Stimulated activated CD8-positive, alpha-beta memory T cell treated with anti-CD3 and anti-CD28 coated beads, Interleukin-7, amount 100 ng/mL, for 4 hours (primary cell): Measurements from ENCODE around the gene INTS15.

Experiments used
- DNase-seq, 2 donors: peaks; one replicate each; pipeline ENCODE4 v3.0.0-alpha.2; 2020; ENCODE audit warnings: low read depth in 2 of 2

INTS15 gene

DNA sequence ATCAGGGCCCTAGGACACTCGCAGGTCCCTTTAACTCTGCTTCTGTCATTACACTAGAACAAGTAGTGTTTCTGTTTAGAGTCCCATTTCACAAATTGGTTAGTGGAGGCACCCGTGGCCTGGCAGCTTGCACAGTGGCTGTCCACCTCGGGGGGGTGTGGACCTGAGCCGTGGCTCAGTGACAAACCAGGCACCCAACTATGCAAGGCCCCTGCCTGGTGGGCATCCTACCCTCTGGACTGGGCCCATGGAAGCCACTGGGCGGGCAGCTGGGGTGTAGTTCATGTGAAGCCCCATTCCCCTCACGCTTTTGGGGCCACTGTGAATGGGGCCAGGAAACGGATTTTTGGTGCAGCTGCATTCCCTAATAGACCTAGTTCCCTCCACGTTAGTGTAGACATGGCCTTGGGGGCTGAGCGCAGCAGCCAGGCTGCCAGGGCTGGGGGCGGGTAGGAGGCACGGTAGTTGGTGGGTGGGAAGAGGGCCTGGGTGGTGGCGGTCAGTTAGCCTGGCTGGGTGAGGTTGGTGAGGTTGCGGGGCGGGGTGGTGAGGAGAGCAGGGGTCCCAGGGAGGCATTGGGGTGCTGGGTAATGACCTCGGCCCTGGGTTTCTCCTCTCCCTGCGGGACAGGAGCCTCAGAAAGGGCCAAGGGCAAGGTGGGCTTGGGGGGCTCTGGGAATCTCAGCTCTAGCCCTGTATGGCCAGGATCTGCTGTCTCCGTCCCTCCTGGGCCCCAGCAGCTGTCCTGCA is 66.0 kb downstream of the INTS15 start:
- no peak for DNase-seq

DNA sequence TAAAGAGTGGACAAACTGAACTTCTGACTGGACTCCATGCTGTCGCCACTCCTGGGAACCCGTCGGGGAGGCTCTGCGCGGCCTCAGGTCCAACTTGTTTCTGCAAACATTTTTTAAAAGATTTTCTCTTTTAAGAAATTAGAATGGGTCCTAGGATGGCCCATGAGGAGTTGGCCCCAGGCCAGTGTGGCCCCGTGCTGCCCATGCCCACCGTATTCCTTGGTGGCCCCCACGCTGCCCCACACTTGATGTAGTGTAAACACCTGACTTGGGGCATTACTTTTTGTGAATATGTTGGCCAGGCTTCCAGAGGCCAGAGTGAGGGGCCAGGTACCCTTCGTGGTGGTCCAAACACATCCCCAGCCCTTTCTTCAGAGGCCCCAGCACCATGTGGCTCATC is 66.6 kb downstream of the INTS15 start:
- DNase-seq = no peak
